ENCODE data around the gene HEXD. TPM values are rescaled to one million over a fixed set of nuclear protein-coding genes. Genes with fewer than 3 reads are reported as not detected.

HEXD gene
- total RNA-seq, 1 experiment from 2014 or later: 29.5 TPM

GRCh38 chr17:82491196-82491530, 73.0 kb downstream of the HEXD start:
- no peak overlapping the region for H3K27ac Mint-ChIP-seq (ENCODE audit: unreplicated experiment)
- no peak for TF ChIP-seq CTCF (IDR thresholded peaks at IDR 0.05; ENCODE audit: insufficient read depth in 1 of 2, low read depth in 1 of 2, low read length in 1 of 2, severe bottlenecking in 1 of 2, unreplicated experiment in 1 of 2)
- peaks cover 15% of the 10 kb centered on the region for H3K4me1 Mint-ChIP-seq (ENCODE audit: low read depth, unreplicated experiment)
- no peaks in the 10 kb centered on the region for H3K9me3 Mint-ChIP-seq (ENCODE audit: unreplicated experiment)
- intact Hi-C loops (cut with micrococcal nuclease; ENCODE audit: unreplicated experiment): loop anchor here (5.0 kb wide), 1 partner anchor 139 kb away; no protein-coding TSS in a partner anchor
- H3K4me3 Mint-ChIP-seq (ENCODE audit: unreplicated experiment): no peak overlapping the region
- CTCF ChIA-PET: interaction anchor here (0.6 kb wide), 1 partner anchor 11 kb away, joined by 8 read pairs; no protein-coding TSS in a partner anchor
- BruUV-seq (replicated peaks): no TSS peak
- Histone ChIP-seq H3K27me3 (replicated peaks; ENCODE audit: control insufficient read depth, insufficient read depth, low read length) (no peaks in the 10 kb centered on the region), H3K36me3 (ENCODE audit: control insufficient read depth, insufficient read depth, low read length) (no peaks in the 10 kb centered on the region), H3K4me1 (peaks cover 14% of the 10 kb centered on the region), H3K4me3 (ENCODE audit: low read depth, low read length) (no peak overlapping the region), H3K9me3 (no peaks in the 10 kb centered on the region)
- DNase-seq: no peak
- POLR2A ChIA-PET: no interaction called here
- H3K36me3 Mint-ChIP-seq (ENCODE audit: insufficient read depth, unreplicated experiment): peaks cover 44% of the 10 kb centered on the region
- peaks cover 4% of the 10 kb centered on the region for H3K27me3 Mint-ChIP-seq (ENCODE audit: insufficient read depth, unreplicated experiment)

GRCh38 chr17:82491533-82491932, 73.4 kb downstream of the HEXD start:
- peaks cover 4% of the 10 kb centered on the region for H3K27me3 Mint-ChIP-seq (ENCODE audit: insufficient read depth, unreplicated experiment)
- no peaks in the 10 kb centered on the region for H3K9me3 Mint-ChIP-seq (ENCODE audit: unreplicated experiment)
- ChIA-PET CTCF (interaction anchor here (0.6 kb wide), 1 partner anchor 11 kb away, joined by 8 read pairs; no protein-coding TSS in a partner anchor), POLR2A (no interaction called here)
- peaks cover 18% of the 10 kb centered on the region for H3K4me1 ChIP-seq
- intact Hi-C loops (cut with micrococcal nuclease; ENCODE audit: unreplicated experiment): loop anchor here (5.0 kb wide), 1 partner anchor 139 kb away; no protein-coding TSS in a partner anchor
- no peaks in the 10 kb centered on the region for H3K9me3 ChIP-seq
- H3K36me3 ChIP-seq (ENCODE audit: control insufficient read depth, insufficient read depth, low read length): no peaks in the 10 kb centered on the region
- TF ChIP-seq CTCF (IDR thresholded peaks at IDR 0.05; ENCODE audit: insufficient read depth in 1 of 2, low read depth in 1 of 2, low read length in 1 of 2, severe bottlenecking in 1 of 2, unreplicated experiment in 1 of 2): no peak
- no TSS peak for BruUV-seq (replicated peaks)
- H3K4me1 Mint-ChIP-seq (ENCODE audit: low read depth, unreplicated experiment): peaks cover 12% of the 10 kb centered on the region
- H3K36me3 Mint-ChIP-seq (ENCODE audit: insufficient read depth, unreplicated experiment): peaks cover 40% of the 10 kb centered on the region
- H3K4me3 ChIP-seq (ENCODE audit: low read depth, low read length): no peak overlapping the region
- H3K4me3 Mint-ChIP-seq (ENCODE audit: unreplicated experiment): no peak overlapping the region
- DNase-seq: no peak
- no peak overlapping the region for H3K27ac Mint-ChIP-seq (ENCODE audit: unreplicated experiment)
- H3K27me3 ChIP-seq (replicated peaks; ENCODE audit: control insufficient read depth, insufficient read depth, low read length): no peaks in the 10 kb centered on the region

Other genes starting within 250 kb of the HEXD start
- 31.0 and 32.2 TPM in 2 replicates for gene CCDC57, start 205.5 kb upstream of the HEXD start, total RNA-seq (2022)
- 13.1 and 13.7 TPM in 2 replicates for gene SLC16A3, start 189.3 kb upstream of the HEXD start, total RNA-seq (2022)
- 196 TPM in 2 replicates for gene CSNK1D, start 144.6 kb upstream of the HEXD start, total RNA-seq (2022)
- gene CD7, start 100.7 kb upstream of the HEXD start, total RNA-seq (2022): 0.37 and 0.93 TPM in 2 replicates
- gene SECTM1, start 84.6 kb upstream of the HEXD start, total RNA-seq (2022): 0.37 and 0.75 TPM in 2 replicates
- 3.4 and 4.2 TPM in 2 replicates for gene TEX19, start 59.1 kb upstream of the HEXD start, total RNA-seq (2022)
- 0.66 and 1.3 TPM in 2 replicates for gene UTS2R, start 46.6 kb upstream of the HEXD start, total RNA-seq (2022)
- gene OGFOD3, start 239 bp downstream of the HEXD start, total RNA-seq (2022): 47.2 and 51.2 TPM in 2 replicates
- 99.6 and 99.9 TPM in 2 replicates for gene CYBC1, start 32.4 kb downstream of the HEXD start, total RNA-seq (2022)
- gene NARF, start 40.4 kb downstream of the HEXD start, total RNA-seq (2022): 62.1 and 66.1 TPM in 2 replicates
- 118 and 124 TPM in 2 replicates for gene FOXK2, start 101.4 kb downstream of the HEXD start, total RNA-seq (2022)
- 106 and 110 TPM in 2 replicates for gene WDR45B, start 230.1 kb downstream of the HEXD start, total RNA-seq (2022)